Measurements from ENCODE around the gene HES3.
"Not testable (repeated sequence)": the region's sequence is repeated elsewhere in the genome, so short reads cannot be mapped to it uniquely, and the experiment has no call there.

The HES3 gene

DNA sequence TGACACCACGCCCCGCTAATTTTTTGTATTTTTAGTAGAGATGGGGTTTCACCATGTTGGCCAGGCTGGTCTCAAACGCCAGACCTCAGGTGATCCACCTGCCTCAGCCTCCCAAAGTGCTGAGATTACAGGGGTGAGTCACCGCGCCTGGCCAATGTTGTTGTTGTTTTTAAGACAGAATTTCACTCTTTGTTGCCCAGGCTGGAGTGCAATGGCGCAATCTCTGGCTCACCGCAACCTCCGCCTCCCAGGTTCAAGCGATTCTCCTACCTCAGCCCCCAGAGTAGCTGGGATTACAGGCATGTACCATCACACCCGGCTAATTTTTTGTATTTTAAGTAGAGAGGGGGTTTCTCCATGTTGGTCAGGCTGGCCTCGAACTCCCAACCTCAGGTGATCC, 24.3 kb upstream of the HES3 start:
- DNase-seq (ENCODE audit: low read depth): not testable (repeated sequence)

DNA sequence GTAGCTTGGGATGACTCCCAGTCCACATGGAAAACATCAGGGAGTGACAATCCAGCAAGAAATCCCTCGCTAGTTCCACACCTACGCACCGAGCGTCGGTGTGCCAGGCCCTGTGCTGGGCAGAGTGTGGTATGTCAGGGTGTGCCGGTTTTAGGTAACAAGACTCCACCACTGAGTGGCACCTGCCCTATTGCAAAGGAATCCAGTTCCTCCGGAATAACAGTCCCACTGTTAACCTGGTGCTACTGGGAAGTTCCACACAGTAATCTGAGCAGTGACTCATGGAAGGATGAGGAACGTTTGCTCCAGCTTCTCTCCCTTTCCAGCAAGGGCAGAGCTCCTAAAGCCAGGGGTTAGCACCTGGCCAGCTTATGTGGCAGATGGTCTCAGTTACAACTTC, 23.7 kb upstream of the HES3 start:
- DNase-seq (ENCODE audit: low read depth): no peak

DNA sequence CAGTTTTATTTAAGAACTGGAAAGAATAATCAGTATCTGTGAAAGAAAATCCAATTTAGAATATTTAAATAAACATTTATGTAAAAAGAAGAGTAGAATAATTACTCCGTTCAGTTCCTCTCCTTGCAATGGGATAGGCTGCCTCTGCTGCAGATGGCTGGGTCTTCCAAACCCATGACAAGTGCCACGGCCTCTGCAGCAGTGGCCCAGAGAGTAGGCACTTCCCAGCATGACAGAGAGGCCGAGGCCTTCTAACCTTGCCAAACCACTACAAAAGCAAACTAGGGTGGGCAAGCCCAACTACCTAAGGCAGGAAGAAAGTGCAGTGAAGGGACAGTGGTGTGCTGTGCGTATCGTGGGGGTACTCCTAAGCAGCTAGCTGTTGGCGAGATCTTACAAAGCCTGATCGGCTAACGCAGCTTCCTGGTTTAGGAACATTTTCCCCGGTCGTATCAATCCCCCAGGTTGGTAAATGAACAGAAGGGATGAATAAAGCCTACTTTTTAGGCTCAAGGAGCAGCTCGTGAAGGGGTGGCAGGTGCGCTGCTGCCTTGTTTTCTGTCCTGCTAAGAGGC, 22.7 kb upstream of the HES3 start:
- DNase-seq (ENCODE audit: low read depth): no peak

DNA sequence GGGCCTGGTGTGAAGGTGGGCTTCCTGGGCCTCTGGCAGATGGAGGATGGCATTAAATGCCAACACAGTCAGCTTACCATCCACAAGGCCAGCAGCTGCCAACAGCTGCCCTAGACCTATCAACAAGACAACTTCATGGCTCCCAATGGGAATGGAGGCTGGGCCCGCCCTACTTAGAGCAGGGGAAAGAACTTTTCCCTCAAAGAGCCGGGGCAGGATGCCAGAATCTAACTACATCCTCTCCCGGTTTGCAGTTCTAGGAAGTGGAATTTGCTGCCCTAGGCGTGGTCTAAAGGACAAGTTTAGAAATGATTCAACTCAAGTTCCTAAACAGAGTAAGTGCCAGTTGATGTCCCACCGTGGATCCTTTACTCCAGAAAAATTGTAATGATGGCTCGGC, 21.3 kb upstream of the HES3 start:
- no peak for DNase-seq (ENCODE audit: low read depth)

- DNase-seq (ENCODE audit: low read depth): no peak
Observed at GRCh38 chr1:6223617-6224016, 20.4 kb upstream of the HES3 start.

- no peak for DNase-seq (ENCODE audit: low read depth)
Observed at GRCh38 chr1:6224718-6225117, 19.3 kb upstream of the HES3 start.

GRCh38 chr1:6225651-6226050, 18.3 kb upstream of the HES3 start:
- no peak for DNase-seq (ENCODE audit: low read depth)

- DNase-seq (ENCODE audit: low read depth): no peak
Observed at GRCh38 chr1:6233376-6233775, 10.6 kb upstream of the HES3 start.

DNA sequence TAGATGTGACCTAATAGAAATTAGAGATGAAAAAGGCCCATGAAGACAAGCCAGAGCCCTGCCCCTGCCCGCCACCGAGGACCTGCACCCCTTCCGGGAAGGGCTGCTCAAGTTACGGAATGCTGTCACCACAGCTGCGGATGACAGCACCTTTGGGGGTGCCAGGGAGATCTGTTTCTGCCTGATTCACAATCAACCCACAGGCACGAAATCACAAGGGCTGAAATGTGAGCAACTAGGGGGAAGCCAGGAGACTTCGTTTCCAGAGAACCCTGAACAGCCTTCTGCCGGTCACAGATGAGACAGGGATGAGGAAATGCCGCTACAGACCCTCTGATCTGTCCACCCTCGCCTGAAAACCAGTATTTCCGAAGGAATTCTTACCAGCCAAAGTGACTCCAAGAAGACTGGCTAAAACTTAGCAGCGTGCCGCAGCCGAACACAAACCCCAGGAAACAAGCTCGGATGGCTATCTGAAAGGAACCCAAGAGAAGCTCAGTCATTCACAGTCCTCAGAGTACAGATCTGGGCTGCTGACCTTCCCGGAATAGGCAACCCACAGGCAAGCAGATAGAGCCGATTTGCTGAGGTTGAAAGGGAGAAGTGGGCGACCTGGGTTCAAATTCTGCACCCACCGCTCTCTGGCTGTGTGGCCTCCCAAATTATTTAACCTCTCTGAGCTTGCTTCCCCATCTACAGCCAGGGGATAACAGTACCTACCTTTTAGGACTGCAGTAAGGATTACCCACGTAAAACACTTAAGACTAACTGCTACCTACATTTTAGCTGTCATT, 9.3 kb upstream of the HES3 start:
- no peak for DNase-seq (ENCODE audit: low read depth)

- DNase-seq (ENCODE audit: low read depth): no peak
Observed at GRCh38 chr1:6235296-6235677, 8.7 kb upstream of the HES3 start.

- no peak for DNase-seq (ENCODE audit: low read depth)
Observed at GRCh38 chr1:6237093-6237492, 6.9 kb upstream of the HES3 start.

DNA sequence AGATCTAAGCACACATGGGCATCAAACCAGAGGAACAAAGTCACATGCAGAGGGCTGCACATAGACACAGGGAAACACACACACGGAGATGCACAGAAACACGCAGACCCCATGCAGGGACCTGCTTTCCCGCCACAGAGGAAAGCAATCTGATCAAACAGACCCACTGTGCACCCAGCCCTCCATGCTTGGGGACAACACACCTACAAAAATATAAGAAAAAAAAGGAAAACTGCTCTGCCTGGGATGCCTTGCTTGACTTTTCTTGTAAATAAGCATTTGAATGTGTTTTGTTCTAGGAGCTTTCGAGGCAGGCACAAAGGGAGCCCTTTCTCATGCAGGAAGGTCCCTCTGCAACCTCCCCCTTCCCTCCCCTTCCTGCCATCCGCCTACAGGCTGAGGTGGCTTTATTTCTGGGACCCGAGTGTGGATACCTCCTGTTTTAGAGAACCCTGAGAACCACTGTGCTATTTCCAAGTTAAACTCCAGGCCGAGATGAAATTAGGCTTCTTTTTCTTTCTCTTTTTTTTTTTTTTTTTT, 4.7 kb upstream of the HES3 start:
- DNase-seq (ENCODE audit: low read depth): no peak

DNA sequence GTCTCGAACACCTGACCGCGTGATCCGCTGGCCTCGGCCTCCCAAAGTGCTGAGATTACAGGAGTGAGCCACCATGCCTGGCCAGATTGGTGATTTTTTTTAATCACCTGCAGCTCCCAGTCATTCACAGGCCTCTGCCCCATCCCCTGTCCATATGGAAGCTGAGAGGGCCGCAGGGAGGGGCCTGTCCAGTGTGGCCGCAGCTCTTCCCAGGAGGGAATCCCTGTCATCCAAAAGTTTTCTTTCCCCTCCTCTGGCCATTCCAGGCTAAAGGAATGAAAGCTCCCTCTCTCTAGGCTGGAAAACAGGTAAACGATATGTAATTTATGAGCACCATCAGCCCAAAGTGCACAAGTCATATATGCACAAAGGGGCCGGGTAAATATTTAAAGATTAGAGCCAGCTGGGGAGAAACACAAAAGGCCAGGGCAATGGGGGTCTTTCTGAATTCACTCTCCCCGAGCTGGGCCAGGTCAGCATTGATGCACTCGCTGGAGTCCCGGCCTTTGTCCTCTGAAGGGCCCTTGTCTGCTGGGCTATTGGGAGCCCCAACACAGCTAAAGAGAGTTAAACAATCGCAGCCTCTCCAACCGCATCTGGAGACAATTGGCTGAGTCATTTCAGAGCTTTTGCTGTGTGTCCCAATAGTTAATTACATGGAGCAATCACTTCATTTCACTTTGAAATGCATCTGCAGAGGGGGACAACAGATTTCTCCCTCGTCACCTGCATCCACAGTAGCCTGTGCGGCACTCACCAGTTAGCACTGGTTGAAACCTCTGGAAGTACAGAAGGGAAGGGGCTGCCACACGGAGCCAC, 3.8 kb upstream of the HES3 start:
- DNase-seq (ENCODE audit: low read depth): peak; percentile 53

DNA sequence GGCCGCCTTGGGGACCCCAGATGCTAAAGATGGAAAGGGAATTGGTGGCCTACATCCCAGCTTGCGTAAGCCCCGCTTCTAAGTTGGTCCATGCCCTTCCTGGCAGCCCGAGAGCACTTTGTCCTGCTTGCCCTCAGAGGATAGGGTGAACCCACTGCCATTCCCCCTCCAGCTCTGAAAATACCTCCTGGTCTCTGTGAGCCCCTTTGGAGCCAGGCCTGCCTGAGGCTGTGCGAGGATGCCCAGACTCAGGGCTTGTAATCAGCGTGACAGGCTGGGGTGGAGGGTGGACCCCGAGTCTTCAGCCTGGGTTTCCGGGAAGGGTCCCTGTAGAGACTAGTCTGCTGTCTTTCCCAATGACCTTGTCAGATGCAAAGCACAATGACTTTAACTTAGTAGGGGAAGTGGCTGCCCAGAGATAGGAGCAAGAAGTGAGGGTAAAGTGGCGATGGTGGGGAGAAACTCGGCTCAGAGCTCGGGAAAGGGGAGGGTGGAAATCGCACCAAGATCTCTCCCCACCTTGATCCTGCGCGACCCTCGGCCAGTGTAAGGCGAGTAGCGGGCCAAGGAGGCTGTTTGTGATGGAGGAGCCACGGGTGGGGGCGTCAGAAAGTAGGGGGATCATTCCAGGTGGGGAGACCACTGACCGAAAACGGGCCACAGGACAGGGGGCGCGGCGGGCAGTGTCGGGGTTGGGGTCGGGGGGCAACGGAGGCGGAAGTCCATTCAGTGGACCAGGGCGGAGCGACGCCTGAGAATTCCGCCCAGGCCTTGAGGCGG, 2.7 kb upstream of the HES3 start:
- DNase-seq (ENCODE audit: low read depth): no peak

GRCh38 chr1:6241887-6242740, 1.9 kb upstream of the HES3 start:
- no peak for DNase-seq (ENCODE audit: low read depth)

GRCh38 chr1:6243053-6243834, 735 bp upstream of the HES3 start:
- DNase-seq (ENCODE audit: low read depth): no peak

- no peak for DNase-seq (ENCODE audit: low read depth)
Observed at GRCh38 chr1:6244401-6245049, 546 bp downstream of the HES3 start.

GRCh38 chr1:6245086-6245868, 1.3 kb downstream of the HES3 start:
- DNase-seq (ENCODE audit: low read depth): no peak

All from HS-5 (cell line).